Epithelial cell of proximal tubule (primary cell): ENCODE data around the gene PLD1. TPM values are rescaled to one million over a fixed set of nuclear protein-coding genes. Genes with fewer than 3 reads are reported as not detected.

ENCODE experiments used
- DNase-seq: peaks from one replicate; pipeline ENCODE4 v3.0.0-alpha.2; 2011; ENCODE audit warnings: low read depth
- H3K4me3 ChIP-seq: 2 replicates; pipeline ENCODE4 v1.5.1; 2011; ENCODE audit warnings: low read depth, mild to moderate bottlenecking, low read length
- total RNA-seq: library from RNA; depleted of rRNA; stranded (reverse); fragments of >200 nt; gene quantifications from 2 replicates; pipeline ENCODE4 v1.2.3, GENCODE V29; 2015
- TF ChIP-seq, protein P1 (sequence below): conservative IDR thresholded peaks from 2 replicates; pipeline ENCODE4 v1.5.1; 2012; ENCODE audit warnings: low read depth, mild to moderate bottlenecking, low read length

The PLD1 gene
- total RNA-seq, 1 donor from 2014 or later: 5.1 TPM

DNA sequence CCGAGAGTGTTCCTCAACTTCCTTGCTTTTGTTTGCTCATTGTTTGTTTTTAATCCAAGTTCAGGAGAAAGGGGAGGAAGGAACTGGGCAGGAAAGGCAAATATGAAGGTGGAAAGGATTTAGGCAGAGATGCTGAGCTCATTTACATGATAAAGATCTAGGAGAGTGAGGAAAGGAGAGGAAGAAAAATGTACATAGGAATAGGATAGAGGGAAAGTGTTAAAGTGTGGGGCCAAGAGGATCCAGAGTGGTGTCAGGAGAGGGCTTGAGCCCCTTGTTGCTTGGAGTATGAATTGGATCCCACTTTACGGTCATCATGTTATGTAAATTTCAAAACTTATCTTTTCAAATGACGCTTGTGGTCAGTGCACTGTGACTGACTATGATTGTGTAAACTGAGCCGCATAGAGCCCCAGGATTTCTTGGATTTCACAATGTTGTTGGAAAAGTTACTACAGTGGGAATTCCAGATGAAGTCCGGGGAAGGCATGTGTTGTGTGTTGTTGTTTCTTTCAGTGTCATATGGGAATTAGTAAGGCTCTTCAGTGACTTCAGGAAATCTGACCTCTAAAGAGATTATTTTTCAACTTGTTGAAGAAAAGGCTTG lies 15.0 kb upstream of the PLD1 start:
- TF ChIP-seq, protein P1, sequence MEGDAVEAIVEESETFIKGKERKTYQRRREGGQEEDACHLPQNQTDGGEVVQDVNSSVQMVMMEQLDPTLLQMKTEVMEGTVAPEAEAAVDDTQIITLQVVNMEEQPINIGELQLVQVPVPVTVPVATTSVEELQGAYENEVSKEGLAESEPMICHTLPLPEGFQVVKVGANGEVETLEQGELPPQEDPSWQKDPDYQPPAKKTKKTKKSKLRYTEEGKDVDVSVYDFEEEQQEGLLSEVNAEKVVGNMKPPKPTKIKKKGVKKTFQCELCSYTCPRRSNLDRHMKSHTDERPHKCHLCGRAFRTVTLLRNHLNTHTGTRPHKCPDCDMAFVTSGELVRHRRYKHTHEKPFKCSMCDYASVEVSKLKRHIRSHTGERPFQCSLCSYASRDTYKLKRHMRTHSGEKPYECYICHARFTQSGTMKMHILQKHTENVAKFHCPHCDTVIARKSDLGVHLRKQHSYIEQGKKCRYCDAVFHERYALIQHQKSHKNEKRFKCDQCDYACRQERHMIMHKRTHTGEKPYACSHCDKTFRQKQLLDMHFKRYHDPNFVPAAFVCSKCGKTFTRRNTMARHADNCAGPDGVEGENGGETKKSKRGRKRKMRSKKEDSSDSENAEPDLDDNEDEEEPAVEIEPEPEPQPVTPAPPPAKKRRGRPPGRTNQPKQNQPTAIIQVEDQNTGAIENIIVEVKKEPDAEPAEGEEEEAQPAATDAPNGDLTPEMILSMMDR: no peak
- no peak for DNase-seq
- H3K4me3 ChIP-seq: no peak overlapping the region

DNA sequence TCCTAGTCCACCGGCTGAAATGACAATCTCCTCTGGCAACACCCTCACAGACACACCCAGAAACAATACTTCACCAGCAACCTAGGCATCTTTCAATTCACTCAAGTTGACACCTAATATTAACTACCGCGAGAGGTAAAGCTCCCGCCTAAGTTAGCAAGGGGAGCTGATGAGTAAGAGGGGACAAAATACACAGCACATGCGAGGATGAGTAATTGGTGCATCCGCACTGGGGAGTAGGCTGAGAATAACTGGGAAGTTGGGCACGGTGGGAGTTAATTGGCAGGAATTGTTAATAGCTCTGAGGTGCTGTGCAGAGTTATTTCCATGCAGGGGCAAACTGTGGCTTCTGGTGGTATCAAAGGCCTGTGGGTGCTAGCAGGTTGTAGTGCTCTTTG lies 14.5 kb upstream of the PLD1 start:
- H3K4me3 ChIP-seq: no peak overlapping the region
- DNase-seq: no peak
- TF ChIP-seq, protein P1: no peak

DNA sequence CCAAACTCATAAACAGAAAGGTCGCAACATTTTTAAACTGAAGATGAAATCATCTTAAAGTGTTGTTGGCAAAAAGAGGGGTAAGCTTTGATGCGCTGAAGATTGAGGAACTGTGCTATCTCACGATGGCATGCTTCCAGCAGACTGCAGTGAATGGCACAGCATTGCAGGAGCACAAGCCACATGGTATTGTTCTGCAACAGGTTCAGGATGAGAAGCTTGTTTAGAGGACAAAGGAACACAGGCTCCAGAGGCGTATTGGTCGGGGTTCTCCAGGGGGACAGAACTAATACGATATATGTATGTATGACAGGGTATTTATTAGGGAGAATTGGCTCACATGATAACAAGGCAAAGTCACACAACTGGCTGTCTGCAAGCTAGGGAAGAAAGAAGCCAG lies 13.8 kb upstream of the PLD1 start:
- TF ChIP-seq, protein P1: no peak
- H3K4me3 ChIP-seq: no peak overlapping the region
- no peak for DNase-seq

DNA sequence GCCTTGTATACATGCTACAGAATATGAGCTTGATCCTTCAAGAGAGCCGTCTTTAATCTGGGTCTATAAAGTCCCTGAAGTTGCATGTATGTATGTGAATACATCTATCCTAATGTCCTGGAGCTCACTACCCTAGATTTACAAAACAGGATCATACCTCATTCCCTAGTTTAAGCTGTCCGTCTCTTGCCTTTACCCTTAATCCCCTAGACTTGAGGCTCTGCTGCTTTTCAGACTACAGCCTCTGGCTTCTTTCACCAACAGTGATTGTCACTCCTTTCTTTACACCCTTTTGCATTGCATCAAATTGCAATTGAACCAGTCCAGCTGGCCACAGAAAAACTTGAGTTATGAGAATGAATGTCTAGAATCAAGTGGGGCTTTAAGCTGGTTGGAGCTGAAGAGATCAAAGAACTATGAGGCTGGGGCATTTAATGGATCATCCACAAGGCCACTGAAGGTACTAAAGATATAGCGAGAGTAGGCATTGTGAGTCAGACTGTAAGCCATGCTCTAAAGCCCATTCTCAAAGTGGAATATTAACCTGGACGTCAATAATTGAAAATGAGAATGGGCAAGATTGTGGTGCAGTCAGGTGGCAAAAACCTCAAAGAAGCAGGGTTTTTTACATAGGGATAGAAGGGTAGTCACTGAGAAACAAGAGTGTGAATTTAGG lies 12.3 kb upstream of the PLD1 start:
- H3K4me3 ChIP-seq: no peak overlapping the region
- TF ChIP-seq, protein P1: no peak
- peak; percentile 88 for DNase-seq

DNA sequence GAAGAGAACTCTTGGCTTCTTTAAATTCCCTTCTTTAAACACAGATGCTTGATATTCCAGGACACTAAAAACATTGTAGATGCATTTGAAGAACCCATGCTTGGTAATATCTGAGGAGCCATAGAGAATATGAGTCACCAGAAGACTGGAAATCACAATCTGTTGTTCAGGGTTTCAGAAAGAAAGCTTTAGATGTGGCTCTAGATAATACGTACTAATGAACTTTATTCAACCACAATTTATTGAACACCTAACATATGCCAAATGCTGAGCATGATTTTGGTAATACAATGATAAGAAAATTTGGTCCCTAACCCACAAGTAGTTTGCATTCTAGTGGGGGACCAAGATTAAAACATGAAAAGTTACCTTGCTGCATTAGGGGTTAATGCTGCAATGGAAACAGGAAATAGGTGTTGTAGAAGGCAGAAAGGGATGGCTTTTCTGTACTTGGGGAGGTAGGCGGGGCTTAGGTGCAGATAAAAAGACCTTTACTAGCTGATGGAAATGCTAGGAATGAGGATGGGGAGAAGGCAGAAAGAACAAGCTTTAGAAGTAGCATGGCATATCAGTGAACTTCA lies 11.6 kb upstream of the PLD1 start:
- no peak overlapping the region for H3K4me3 ChIP-seq
- TF ChIP-seq, protein P1: no peak
- DNase-seq: no peak

DNA sequence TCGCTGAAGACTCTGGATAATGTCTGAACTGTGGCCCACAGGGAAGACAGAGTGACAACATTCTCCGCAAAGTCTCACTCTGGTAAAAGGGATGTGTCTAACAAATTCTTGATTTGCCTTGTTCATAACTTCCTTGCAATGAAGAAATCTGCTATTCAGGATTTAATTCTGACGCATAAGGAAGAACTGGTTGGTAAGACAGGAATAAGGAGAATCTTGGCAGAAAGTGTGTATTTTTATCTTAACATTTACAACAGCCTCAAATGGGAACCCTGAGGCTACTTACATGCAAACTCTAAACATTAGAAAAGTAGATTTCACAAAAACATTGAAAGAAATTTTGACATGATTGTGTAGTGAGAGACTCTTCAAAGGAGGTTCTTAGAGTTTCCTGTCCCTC lies 10.8 kb upstream of the PLD1 start:
- TF ChIP-seq, protein P1: no peak
- DNase-seq: no peak
- H3K4me3 ChIP-seq: no peak overlapping the region
